Measurements from ENCODE around the gene ITPKB.

The ITPKB gene

GRCh38 chr1:226743259-226743658 lies 4.2 kb upstream of the ITPKB start:
- no peak for DNase-seq (ENCODE audit: low read depth)
- no peak overlapping the region for H3K4me3 ChIP-seq (ENCODE audit: low read length)
- no peak for TF ChIP-seq CTCF (conservative IDR thresholded peaks at IDR 0.05; ENCODE audit: low read length)

- H3K4me3 ChIP-seq (ENCODE audit: low read length) = no peak overlapping the region
- no peak for DNase-seq (ENCODE audit: low read depth)
Observed at GRCh38 chr1:226741009-226741408, 1.9 kb upstream of the ITPKB start.

DNA sequence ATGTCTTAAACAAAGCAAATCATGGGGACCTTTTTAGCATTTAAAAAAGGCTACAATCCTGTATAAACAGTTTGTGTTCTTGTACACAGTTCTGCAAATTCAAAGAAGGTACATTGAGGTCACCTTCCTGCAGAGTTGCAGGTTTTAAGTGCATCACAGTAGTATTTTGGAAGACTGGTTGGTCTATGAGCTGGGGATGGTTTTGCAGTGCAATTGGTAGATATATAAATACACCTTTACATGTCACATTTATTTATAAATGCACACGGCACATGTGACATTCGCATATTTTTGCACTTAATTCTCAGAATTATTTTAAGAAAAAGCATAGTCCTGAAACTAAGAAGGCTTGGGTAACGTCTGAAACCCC lies 599 bp upstream of the ITPKB start:
- no peak for DNase-seq (ENCODE audit: low read depth)
- no peak for TF ChIP-seq CTCF (conservative IDR thresholded peaks at IDR 0.05; ENCODE audit: low read length)
- H3K4me3 ChIP-seq (ENCODE audit: low read length) = no peak overlapping the region

More at GRCh38 chr1:226741009-226741408, 1.9 kb upstream of the ITPKB start:
- no peak for TF ChIP-seq CTCF (conservative IDR thresholded peaks at IDR 0.05; ENCODE audit: low read length)

- peak; percentile 16 for DNase-seq (ENCODE audit: low read depth)
- H3K4me3 ChIP-seq (ENCODE audit: low read length) = peak overlapping the region; percentile 62
- TF ChIP-seq CTCF (conservative IDR thresholded peaks at IDR 0.05; ENCODE audit: low read length) = no peak
Observed at GRCh38 chr1:226738421-226738994, 574 bp downstream of the ITPKB start.

GRCh38 chr1:226737819-226738420 lies 1.2 kb downstream of the ITPKB start:
- peak overlapping the region; percentile 62 for H3K4me3 ChIP-seq (ENCODE audit: low read length)
- TF ChIP-seq CTCF (conservative IDR thresholded peaks at IDR 0.05; ENCODE audit: low read length) = no peak
- DNase-seq (ENCODE audit: low read depth) = peak; percentile 25

GRCh38 chr1:226736908-226737818 lies 1.9 kb downstream of the ITPKB start:
- H3K4me3 ChIP-seq (ENCODE audit: low read length) = peak overlapping the region; percentile 62
- peak; percentile 35 for DNase-seq (ENCODE audit: low read depth)
- no peak for TF ChIP-seq CTCF (conservative IDR thresholded peaks at IDR 0.05; ENCODE audit: low read length)
